GM13977 (cell line): ENCODE data around the gene NHLRC4.
A peak's percentile ranks its signal among the peaks of the same experiment; 100 is the strongest.

ENCODE experiments used
- DNase-seq: peaks from one replicate; pipeline ENCODE4 v3.0.0; 2012; ENCODE audit warnings: low spot score
- CTCF ChIP-seq: IDR thresholded peaks from 2 replicates; pipeline ENCODE4 v1.5.1; 2012; ENCODE audit warnings: mild to moderate bottlenecking, control low read depth; ENCODE audit not compliant: insufficient read depth; ENCODE audit errors: extremely low read depth, missing control alignments
- in situ Hi-C: fragments of 300-500 bp; cut with MboI; formaldehyde crosslinking; loops from one replicate; pipeline ENCODE4 v1.12.0; 2022; ENCODE audit warnings: low sequenced_read_pairs, low pct_unique_long_range_greater_than_20kb, mixed read lengths, inconsistent platforms; ENCODE audit not compliant: unreplicated experiment

NHLRC4 gene

DNA sequence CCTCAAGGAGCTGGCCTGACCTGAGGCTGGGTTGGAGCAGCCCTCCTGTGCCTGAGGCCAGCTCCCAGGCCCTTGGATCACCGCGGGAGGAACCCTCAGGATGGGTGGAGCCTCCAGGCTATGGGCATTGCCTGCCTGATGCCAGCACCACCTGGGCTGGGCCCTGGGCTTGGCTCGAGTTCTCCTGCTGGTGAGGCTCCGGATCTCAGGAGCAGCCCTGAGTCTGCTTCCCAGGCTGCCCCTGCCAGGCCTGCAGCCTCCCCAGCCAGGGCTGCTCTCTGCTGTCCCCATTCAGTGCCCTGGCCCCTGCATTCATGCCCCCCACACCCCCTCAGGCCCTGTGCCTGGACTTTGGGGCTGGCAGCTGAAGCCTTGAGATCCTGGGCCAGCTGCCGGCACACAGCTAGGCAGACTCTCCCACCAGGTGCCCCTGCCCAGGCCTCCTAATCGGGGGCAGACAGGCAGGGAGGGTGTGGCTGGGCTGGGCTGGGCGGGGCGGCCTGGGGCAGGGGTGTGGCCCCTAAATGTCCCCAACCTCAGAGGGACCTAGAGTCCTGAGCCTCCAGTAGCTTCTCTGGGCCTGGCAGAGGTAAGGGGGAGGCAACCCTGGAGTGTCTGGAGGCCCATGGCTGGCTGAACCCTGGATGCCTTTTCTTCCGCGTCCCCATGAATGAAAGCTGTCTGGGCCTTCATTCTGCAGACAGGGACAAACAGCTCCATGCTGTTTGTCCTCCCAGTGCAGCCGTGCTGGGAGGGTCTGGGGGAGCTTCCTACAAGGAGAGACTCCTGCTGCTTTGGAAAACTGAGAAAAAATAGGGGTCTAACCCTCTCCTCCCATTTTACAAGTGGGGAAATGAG is 1.8 kb downstream of the NHLRC4 start:
- no peak for TF ChIP-seq CTCF
- in situ Hi-C loops, result no loop called here
- no peak for DNase-seq

DNA sequence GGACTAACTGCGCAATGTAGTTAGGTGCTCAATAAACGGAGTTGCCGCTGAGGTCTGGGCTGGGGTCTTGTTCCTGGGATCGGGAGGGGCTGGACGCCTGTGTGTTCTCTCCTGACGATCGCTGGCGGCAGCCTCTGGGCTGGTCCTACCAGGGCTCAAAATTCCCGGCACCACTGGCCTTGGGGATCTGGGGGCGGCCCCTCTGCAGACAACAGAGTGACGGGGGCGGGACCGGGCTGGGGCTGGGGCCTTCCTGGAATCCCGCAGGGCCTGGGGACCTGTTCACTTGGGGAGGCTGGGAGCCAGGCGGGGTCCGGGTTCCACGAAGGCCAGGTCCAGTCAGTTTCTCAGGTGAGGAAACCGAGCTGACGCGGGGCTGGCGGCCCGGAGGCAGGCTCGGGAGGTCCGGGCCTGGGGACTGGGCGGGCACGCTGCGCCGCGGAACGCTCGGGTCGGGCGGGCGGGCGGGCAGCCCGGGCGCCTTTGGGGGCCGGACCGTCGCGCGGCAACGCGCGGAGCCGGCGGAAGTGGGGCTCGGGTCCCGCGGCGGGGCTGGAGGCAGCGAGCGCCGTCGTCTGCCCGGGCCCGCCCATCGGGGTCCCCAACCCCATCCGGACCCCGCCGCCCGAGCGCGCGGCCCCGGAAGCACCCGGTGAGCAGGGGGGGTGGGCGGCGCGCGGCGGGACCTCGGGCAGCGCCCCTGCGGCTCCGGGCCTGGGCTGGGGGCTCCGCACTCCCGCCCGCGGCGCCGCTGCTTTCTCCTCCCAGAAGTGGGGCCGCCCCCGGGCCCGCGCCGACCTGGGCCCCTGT is 2.8 kb downstream of the NHLRC4 start, which contains the start of gene PIGQ:
Gene PIGQ, plus strand, starts transcription at position 524 of the 810 bp plus-strand sequence. CDS start 4,107 bp downstream, outside the sequence.
- in situ Hi-C loops, result no loop called here

DNA sequence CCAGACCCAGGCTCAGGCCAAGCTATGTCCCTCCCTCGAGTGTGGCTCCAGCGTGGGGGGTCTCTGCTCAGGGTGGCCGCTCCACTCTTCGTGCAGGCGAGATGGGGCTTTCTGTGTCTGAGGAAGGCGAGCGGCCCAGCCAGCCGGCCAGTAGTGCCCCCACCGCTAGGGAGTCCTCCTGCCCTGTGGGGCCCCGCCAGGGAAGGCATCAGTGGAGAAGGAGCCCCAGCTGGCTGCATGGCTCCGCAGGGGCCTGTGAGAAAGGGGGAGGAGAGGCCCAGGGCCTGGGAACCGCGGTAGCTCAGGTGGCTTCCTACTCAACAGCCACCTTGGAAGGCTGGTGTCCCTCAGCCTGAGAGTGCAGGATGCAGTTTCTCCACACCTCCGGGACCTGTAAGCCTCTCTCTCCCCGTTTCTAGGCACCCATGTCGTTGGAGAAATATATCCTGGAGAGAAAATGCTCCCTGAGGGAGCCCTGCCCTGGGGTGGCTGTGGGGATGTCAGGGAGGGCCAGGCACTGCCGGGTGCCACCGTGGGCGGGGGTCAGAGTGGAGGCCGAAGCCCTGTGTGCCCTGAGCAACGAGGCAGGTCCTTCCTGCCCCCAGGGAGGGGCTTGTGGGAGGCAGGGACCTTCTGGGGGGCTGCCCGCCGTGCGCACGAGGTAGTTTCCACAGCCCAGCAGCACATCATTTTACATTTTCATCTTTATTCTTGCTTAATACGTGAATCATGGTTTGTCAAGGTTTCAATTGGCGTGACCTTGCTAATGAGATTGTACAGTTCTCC is 6.3 kb downstream of the NHLRC4 start:
- no peak for TF ChIP-seq CTCF
- in situ Hi-C loops, result no loop called here
- no peak for DNase-seq

More for the DNA sequence above, 2.8 kb downstream of the NHLRC4 start, which contains the start of gene PIGQ:
- peak; percentile 95 for DNase-seq
- no peak for TF ChIP-seq CTCF

GRCh38 chr16:574021-574760 is 7.4 kb downstream of the NHLRC4 start:
- in situ Hi-C loops, result no loop called here
- TF ChIP-seq CTCF, result no peak
- no peak for DNase-seq

GRCh38 chr16:575354-576196 is 8.8 kb downstream of the NHLRC4 start:
- no peak for DNase-seq
- in situ Hi-C loops, result no loop called here

More at GRCh38 chr16:575354-576196, 8.8 kb downstream of the NHLRC4 start:
- TF ChIP-seq CTCF, result no peak
